ENCODE measurements around the gene HOGA1.

DNA sequence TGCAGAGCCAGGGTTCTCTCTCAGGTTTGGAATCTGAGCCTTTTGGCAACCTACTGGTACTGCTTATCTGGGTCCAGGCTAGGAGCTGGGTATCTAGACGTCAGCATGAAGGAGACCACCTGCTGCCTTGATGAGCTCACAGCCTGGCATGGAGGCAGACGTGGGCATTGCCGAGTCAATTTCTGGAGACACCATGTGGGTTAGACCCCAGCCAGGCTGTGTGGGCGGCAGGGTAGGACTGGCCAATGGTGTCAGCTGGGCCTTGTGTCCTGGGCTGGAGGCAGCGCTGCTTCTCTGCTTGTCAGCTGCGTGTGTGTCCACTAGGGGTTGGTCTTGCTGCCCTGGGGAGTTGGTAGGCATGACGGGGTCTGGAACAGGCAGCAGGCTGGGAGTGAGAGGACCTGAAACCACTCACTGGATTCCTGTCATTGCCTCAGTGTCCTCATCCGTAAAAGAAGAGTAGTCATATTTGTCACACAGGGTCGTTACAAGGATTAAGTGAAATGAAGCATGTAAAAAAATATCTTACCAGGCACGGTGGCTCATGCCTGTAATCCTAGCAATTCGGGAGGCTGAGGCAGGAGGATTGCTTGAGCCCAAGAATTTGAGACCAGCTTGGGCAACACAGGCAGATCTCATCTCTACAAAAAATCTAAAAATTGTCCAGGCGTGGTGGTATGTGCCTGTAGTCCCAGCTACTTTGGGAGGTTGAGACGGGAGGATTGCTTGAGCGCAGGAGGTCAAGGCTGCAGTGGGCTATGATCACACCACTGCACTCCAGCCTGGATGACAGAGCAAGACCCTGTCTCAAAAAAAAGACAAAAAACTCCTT lies 43.3 kb upstream of the HOGA1 start:
- TF ChIP-seq RXRA (IDR thresholded peaks at IDR 0.05) = no peak
- no peak for TF ChIP-seq HNF4A (conservative IDR thresholded peaks at IDR 0.05)
- TF ChIP-seq, protein P1, sequence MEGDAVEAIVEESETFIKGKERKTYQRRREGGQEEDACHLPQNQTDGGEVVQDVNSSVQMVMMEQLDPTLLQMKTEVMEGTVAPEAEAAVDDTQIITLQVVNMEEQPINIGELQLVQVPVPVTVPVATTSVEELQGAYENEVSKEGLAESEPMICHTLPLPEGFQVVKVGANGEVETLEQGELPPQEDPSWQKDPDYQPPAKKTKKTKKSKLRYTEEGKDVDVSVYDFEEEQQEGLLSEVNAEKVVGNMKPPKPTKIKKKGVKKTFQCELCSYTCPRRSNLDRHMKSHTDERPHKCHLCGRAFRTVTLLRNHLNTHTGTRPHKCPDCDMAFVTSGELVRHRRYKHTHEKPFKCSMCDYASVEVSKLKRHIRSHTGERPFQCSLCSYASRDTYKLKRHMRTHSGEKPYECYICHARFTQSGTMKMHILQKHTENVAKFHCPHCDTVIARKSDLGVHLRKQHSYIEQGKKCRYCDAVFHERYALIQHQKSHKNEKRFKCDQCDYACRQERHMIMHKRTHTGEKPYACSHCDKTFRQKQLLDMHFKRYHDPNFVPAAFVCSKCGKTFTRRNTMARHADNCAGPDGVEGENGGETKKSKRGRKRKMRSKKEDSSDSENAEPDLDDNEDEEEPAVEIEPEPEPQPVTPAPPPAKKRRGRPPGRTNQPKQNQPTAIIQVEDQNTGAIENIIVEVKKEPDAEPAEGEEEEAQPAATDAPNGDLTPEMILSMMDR (IDR thresholded peaks at IDR 0.05; ENCODE audit: low read depth, low read length, missing input control) = no peak
- TF ChIP-seq, protein P2, sequence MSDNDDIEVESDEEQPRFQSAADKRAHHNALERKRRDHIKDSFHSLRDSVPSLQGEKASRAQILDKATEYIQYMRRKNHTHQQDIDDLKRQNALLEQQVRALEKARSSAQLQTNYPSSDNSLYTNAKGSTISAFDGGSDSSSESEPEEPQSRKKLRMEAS (IDR thresholded peaks at IDR 0.05) = no peak

All from liver (tissue), 3 donors.